Epidermal melanocyte (primary cell): ENCODE data around the gene HOXC10.

Source experiments
- DNase-seq: peaks from one replicate; pipeline ENCODE4 v3.0.0; 2011; ENCODE audit warnings: low spot score; ENCODE audit not compliant: insufficient read length

Gene HOXC10

GRCh38 chr12:53976823-53977595 lies 7.9 kb upstream of the HOXC10 start:
- DNase-seq = no peak

DNA sequence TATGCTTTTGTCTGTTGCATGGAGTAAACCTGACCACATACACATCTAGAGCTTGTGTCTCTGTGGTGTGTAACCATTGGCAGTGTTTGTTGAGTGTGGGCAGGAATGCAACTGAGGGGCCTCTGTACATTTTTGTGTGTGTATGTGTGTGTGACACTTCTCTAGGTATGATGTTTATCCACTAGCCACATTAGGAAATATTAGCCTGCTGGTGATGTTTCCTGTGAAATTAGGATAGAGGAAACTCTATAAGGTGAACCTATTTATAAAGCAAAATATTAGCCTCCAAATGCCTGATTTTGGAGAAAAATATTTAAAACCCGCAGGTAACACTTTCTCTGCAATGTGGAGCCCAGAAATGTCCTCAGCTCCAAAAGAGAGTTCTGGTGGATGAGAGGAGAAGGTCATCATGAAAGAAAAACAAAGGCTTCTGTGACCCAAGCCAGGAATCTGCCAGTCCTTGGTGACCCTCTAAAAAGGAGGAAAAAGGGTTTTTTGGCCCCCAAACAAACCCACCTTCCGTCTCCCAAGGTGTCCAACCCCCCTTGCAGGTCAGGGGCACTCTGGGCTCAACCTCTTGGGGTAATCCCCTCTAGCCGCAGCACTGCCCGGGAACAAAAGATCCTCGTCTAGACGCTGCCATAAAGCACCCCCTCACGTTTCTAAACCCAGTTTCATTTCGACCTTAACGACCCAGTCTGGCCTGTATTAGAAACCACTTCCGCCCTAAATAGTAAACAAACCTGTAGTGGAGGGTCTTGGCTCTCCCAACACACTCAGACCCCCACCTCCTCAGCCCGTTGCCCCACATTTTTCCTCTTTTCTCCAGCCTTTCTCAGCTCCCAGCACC lies 7.1 kb upstream of the HOXC10 start:
- DNase-seq = no peak

GRCh38 chr12:53978477-53979356 lies 6.2 kb upstream of the HOXC10 start:
- no peak for DNase-seq

DNA sequence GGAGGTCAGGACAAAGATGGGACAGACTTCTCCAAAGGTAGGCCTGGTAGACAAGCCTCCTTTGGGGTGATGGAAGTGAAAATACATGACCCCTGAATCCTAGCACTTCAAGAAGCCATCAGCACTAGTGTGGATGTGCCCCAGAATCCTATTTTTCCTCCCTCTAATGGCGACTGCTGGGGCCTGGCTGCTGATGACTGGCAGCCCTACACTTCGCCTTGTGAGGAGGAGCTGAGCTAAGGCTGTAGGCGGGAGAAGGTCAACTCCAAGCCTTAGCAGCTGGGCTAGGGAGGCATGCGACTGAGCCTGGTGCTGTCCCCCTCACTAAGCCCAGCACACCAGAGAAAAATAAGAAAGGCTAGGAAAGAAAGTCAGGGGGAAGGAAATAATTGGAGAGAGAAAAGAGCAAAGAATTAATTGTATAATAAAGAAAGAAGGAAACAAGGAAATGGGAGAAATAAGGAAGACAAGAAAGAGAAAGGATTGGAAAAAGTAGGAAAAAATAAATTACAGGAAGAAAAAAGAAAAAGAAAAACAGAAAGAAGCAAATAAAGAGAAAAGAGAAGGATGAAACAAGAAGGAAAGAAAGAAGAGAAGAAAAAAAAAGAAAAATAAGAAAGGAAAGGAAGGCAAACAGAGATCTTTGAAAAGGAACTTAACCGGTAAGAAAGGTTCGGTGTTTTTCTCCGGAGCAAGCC lies 4.7 kb upstream of the HOXC10 start:
- no peak for DNase-seq

GRCh38 chr12:53980802-53981496 lies 4.0 kb upstream of the HOXC10 start:
- no peak for DNase-seq

GRCh38 chr12:53981634-53982565 lies 3.0 kb upstream of the HOXC10 start:
- DNase-seq = no peak

GRCh38 chr12:53982648-53983567 lies 2.0 kb upstream of the HOXC10 start:
- no peak for DNase-seq

DNA sequence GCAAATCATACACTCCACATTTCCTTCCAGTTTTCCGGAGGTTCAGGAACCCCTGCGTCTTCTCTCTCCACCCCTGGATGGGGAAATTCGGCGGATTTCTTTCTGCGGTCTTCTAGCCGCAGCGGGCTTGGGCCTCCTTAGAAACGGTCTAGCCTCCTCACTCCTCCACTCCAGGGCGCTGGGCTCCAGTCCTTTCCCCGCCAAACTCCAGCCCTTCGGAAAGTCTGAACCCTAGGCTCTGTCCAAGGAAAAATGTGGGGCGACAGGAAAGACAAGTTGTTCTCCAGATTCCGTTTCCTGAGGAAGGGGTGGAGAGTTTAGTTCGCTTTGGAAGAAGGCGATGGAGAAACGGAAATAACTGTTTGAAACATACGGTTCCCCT lies 1.4 kb upstream of the HOXC10 start:
- no peak for DNase-seq

GRCh38 chr12:53983950-53984572 lies 885 bp upstream of the HOXC10 start:
- no peak for DNase-seq

DNA sequence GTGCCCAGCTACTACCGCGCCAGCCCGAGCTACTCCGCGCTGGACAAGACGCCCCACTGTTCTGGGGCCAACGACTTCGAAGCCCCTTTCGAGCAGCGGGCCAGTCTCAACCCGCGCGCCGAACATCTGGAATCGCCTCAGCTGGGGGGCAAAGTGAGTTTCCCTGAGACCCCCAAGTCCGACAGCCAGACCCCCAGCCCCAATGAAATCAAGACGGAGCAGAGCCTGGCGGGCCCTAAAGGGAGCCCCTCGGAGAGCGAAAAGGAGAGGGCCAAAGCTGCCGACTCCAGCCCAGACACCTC lies 697 bp downstream of the HOXC10 start:
- DNase-seq = no peak

DNA sequence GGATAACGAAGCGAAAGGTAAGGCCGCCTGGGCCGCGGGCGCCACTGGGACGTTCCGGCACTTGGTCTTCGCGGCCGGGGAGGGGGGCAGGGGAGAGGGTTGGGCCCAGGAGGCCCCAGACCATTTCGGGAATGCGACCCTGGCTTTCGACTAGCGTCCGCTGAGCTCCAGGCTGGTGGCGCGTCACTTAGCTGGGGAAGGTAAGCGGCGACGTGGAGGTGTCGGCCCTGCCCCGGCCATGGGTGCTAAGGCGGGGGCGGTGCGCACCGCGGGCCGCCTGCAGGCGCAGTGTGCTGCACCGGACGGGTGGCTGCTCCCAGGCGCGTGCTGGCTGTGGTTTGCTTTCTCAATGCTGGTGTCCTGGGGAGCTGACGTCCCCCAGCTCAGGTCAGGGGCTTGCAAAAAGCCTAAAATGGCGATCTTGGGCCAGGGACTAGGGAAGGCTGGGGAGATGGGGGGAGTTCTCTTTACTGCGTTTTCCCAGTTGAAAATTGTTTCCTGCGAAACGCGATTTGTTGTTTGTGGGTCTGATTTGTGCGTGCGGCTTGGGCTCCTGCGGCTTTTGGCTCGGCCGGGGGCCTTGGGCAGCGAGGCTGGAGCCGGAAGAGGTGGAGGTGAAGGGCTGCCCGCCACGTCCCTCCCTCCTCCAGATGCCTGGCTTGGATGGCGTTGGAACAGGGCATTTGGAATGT lies 1.2 kb downstream of the HOXC10 start:
- DNase-seq = no peak

GRCh38 chr12:53986686-53987483 lies 1.9 kb downstream of the HOXC10 start:
- no peak for DNase-seq

- no peak for DNase-seq
Observed at GRCh38 chr12:53987787-53988230, 2.9 kb downstream of the HOXC10 start.

DNA sequence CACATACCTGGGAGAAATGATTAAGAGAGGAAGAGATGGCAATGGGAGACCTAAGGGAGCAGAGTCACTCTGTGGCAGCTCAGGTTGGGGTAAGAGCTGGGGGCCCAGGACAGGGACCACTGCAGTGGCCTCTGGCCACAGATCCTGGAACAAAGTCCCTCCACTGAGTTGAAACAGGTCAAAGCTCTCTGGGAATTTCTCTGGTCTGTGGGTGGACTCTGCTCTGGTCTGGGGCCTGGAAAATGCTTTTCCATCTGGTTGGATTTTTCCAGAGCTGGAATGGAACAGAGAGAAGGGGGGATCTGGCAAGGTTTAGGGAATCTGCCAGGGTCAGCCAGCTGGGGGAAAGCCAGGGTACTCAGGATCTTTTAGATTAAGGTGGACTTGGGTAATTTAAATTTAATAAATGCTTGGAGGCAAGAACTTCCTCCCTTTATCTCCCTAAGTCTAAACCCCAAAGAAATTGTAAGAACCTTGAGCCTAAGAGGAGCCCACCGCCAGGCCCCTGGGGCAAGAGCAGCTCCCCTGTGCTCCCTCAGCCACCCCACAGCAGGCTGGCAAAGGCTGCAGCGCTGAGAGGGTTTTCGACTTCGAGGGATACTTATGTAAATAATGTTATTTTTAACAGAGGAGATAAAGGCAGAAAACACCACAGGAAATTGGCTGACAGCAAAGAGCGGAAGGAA lies 3.7 kb downstream of the HOXC10 start:
- DNase-seq = no peak

DNA sequence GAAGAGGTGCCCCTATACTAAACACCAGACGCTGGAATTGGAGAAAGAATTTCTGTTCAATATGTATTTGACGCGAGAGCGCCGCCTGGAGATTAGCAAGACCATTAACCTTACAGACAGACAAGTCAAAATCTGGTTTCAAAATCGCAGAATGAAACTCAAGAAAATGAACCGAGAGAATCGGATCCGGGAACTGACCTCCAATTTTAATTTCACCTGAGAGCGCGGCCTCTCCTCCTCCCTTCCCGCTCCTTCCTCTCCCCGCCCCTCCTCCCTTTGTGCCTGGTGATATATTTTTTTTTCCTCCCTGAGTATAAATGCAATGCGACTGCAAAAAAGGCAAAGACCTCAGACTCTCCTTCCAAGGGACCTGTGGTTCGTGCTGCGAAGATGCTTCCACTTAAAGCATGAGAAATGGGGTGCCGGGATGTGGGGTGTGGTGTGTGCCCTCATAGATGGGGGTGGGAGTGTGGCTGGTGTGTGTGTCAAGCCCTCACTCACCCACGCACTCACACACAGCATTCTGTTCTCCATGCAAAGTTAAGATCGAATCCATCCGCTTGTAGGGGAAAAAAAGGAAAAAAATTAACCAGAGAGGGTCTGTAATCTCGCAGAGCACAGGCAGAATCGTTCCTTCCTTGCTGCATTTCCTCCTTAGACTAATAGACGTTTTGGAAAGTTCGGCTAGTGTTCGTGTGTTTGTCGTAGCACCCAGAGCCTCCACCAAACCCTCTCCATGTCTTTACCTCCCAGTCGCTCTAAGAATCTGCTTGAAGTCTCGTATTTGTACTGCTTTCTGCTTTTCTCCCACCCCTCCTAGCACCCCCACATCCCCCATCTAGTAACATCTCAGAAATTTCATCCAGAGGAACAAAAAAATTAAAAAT lies 4.5 kb downstream of the HOXC10 start:
- no peak for DNase-seq
